ENCODE measurements around the gene ST3GAL3. TPM values are rescaled to one million over a fixed set of nuclear protein-coding genes. Genes with fewer than 3 reads are reported as not detected.

The ST3GAL3 gene
- polyA plus RNA-seq, 1 of the 3 experiments (the other 2 are of a cell fraction), result 20.6 TPM

- Histone ChIP-seq H3K27ac (ENCODE audit: low read depth in 2 of 2, low read length in 1 of 2) (peak overlapping the region in 1 of 2 experiments; percentile 34; a peak in 1 of 4 replicates), H3K9me2 (no peaks in the 10 kb centered on the region), H3K27me3 (ENCODE audit: insufficient read depth) (no peaks in the 10 kb centered on the region), H4K20me1 (ENCODE audit: insufficient read depth) (peaks cover 6% of the 10 kb centered on the region; the same call in 1 of the 2 replicates), H3F3A (replicated peaks; ENCODE audit: insufficient read depth) (no peaks in the 10 kb centered on the region), H3K9me3 (no peaks in the 10 kb centered on the region), H3K79me2 (ENCODE audit: insufficient read depth) (peaks cover 13% of the 10 kb centered on the region; the same call in 1 of the 2 replicates), H3K4me1 (ENCODE audit: control insufficient read depth in 1 of 2, insufficient read depth in 2 of 2, low read depth in 1 of 2, low read length in 1 of 2) (peaks cover 12 to 26% of the 10 kb centered on the region in 2 experiments), H3K9ac (peak overlapping the region; percentile 90), H3K36me3 (replicated peaks in 1 of 2; ENCODE audit: control insufficient read depth in 1 of 2, insufficient read depth in 2 of 2, low read length in 1 of 2) (peaks cover 0 to 17% of the 10 kb centered on the region in 2 experiments), H3K4me2 (peak overlapping the region; percentile 98), H3K4me3 (ENCODE audit: low read depth in 2 of 2, low read length in 1 of 2) (peak overlapping the region; percentile 79 to 93), H2AFZ (ENCODE audit: low read depth) (no peak overlapping the region)
- 22% methylated on average over 3 of the region's 3 CpGs for WGBS (ENCODE audit: low lambda C conversion rate)
- CTCF ChIA-PET, result interaction anchor here (1.1 to 9.4 kb wide), 5 partner anchors 13 to 419 kb away, joined by 3 to 105 read pairs (median 6); partner anchors contain the start of gene ARTN
- DNase-seq, result peak; percentile 54
- TF ChIP-seq FOXJ3 (CRISPR knock-in tag; IDR thresholded peaks at IDR 0.05) (no peak), EZH2phosphoT487 (IDR thresholded peaks at IDR 0.05; ENCODE audit: borderline replicate concordance, low read depth) (no peak), JUND (IDR thresholded peaks at IDR 0.05) (no peak), CTCF (IDR thresholded peaks at IDR 0.05) (no peak), RFX5 (IDR thresholded peaks at IDR 0.05; ENCODE audit: low read length) (no peak), POLR2AphosphoS5 (IDR thresholded peaks at IDR 0.05; ENCODE audit: low read depth, low read length) (no peak), USF1 (IDR thresholded peaks at IDR 0.05; ENCODE audit: borderline replicate concordance, low read depth) (no peak), TAF1 (IDR thresholded peaks at IDR 0.05; ENCODE audit: borderline replicate concordance, low read depth, low read length) (no peak)
- TF ChIP-seq, protein P1, sequence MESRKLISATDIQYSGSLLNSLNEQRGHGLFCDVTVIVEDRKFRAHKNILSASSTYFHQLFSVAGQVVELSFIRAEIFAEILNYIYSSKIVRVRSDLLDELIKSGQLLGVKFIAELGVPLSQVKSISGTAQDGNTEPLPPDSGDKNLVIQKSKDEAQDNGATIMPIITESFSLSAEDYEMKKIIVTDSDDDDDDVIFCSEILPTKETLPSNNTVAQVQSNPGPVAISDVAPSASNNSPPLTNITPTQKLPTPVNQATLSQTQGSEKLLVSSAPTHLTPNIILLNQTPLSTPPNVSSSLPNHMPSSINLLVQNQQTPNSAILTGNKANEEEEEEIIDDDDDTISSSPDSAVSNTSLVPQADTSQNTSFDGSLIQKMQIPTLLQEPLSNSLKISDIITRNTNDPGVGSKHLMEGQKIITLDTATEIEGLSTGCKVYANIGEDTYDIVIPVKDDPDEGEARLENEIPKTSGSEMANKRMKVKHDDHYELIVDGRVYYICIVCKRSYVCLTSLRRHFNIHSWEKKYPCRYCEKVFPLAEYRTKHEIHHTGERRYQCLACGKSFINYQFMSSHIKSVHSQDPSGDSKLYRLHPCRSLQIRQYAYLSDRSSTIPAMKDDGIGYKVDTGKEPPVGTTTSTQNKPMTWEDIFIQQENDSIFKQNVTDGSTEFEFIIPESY (IDR thresholded peaks at IDR 0.05; ENCODE audit: borderline replicate concordance, low read depth), result no peak
- POLR2A ChIA-PET, result interaction anchor here (1.0 to 1.2 kb wide), 3 partner anchors 11 to 35 kb away, joined by 3 to 6 read pairs (median 5); partner anchors contain the start of gene ATP6V0B
Observed at GRCh38 chr1:43947874-43948437, 240.6 kb downstream of the ST3GAL3 start.

GRCh38 chr1:43949678-43950077, 242.3 kb downstream of the ST3GAL3 start:
- DNase-seq, result no peak
- Histone ChIP-seq H3F3A (replicated peaks; ENCODE audit: insufficient read depth) (no peaks in the 10 kb centered on the region), H3K9me2 (no peaks in the 10 kb centered on the region), H3K4me3 (ENCODE audit: low read depth in 2 of 2, low read length in 1 of 2) (no peak overlapping the region), H3K9ac (no peak overlapping the region), H2AFZ (ENCODE audit: low read depth) (no peak overlapping the region), H3K36me3 (replicated peaks in 1 of 2; ENCODE audit: control insufficient read depth in 1 of 2, insufficient read depth in 2 of 2, low read length in 1 of 2) (peaks cover 0 to 17% of the 10 kb centered on the region in 2 experiments), H4K20me1 (ENCODE audit: insufficient read depth) (peaks cover 6% of the 10 kb centered on the region; the same call in 1 of the 2 replicates), H3K4me1 (ENCODE audit: control insufficient read depth in 1 of 2, insufficient read depth in 2 of 2, low read depth in 1 of 2, low read length in 1 of 2) (peaks cover 12 to 28% of the 10 kb centered on the region in 2 experiments), H3K27ac (ENCODE audit: low read depth in 2 of 2, low read length in 1 of 2) (no peak overlapping the region), H3K79me2 (ENCODE audit: insufficient read depth) (peaks cover 13% of the 10 kb centered on the region; the same call in 1 of the 2 replicates), H3K9me3 (no peaks in the 10 kb centered on the region), H3K27me3 (ENCODE audit: insufficient read depth) (no peaks in the 10 kb centered on the region), H3K4me2 (no peak overlapping the region)
- TF ChIP-seq CHD2 (IDR thresholded peaks at IDR 0.05; ENCODE audit: low read length, partially characterized antibody), result no peak
- TF ChIP-seq EZH2phosphoT487 (IDR thresholded peaks at IDR 0.05; ENCODE audit: borderline replicate concordance, low read depth), result no peak
- ChIA-PET POLR2A (no interaction called here), CTCF (interaction anchor here (1.4 to 9.4 kb wide), 5 partner anchors 9 to 186 kb away, joined by 3 to 105 read pairs (median 7); partner anchors contain the start of genes ARTN and ATP6V0B)
- WGBS (ENCODE audit: low lambda C conversion rate), result 80% methylated on average over 8 of the region's 13 CpGs

Measured in SK-N-SH (cell line).